Measurements from ENCODE around the gene TOMM20L.

TOMM20L gene

DNA sequence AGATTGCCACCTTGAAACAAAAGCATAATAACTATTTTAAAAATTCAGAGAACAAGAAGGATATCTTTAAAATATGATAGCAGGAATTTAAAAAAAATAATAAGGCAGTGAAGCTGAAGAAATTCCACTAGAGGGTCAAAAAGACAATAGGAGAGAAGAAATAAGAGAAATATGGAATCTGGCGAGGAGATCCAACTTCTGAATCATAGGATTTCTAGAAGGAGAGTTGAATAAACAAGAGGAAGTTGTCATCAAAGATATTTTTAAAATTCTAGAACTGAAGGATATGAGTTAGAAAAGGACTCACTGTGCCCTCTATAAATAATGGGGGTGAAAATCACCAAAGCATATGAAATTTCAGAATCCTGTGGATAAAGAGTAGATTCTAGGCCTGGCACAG, 26.8 kb upstream of the TOMM20L start:
- TF ChIP-seq, protein P1, sequence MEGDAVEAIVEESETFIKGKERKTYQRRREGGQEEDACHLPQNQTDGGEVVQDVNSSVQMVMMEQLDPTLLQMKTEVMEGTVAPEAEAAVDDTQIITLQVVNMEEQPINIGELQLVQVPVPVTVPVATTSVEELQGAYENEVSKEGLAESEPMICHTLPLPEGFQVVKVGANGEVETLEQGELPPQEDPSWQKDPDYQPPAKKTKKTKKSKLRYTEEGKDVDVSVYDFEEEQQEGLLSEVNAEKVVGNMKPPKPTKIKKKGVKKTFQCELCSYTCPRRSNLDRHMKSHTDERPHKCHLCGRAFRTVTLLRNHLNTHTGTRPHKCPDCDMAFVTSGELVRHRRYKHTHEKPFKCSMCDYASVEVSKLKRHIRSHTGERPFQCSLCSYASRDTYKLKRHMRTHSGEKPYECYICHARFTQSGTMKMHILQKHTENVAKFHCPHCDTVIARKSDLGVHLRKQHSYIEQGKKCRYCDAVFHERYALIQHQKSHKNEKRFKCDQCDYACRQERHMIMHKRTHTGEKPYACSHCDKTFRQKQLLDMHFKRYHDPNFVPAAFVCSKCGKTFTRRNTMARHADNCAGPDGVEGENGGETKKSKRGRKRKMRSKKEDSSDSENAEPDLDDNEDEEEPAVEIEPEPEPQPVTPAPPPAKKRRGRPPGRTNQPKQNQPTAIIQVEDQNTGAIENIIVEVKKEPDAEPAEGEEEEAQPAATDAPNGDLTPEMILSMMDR (IDR thresholded peaks at IDR 0.05) = no peak

DNA sequence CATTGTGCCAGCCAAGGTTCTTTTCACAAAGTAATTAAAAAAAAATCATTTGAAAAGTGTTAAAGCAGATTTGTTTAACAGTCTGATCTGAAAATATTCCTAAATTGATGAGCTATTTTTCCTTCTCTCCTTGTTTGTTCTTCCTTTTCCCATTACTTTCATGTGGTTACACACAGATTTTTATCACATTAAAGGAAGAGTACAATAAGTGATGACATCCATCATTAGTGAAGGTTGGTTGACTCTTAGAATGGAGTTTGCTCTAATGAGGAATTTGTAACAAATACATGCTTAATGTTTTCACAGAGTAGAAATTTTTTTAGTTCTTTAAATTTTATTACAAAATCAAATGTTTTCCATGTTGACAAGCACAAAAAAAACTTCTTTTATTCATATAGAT, 18.9 kb upstream of the TOMM20L start:
- TF ChIP-seq, protein P1 (IDR thresholded peaks at IDR 0.05) = no peak

DNA sequence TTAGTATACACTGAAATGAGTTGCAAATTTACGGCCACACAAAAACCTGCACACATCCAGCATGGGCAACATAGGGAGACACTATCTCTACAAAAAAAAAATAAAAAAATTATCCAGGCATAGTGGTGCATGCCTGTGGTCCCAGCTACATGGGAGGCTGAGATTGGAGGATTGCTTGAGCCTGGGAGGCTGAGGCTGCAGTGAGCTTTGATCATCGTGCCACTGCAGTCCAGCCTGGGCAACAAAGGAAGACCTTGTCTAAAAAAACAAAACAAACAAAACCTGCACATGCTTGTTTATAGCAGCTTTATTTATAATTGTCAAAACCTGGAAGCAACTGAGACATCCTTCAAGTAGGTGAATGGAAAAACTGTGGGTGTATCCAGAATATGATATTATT, 4.9 kb upstream of the TOMM20L start:
- TF ChIP-seq, protein P1 (IDR thresholded peaks at IDR 0.05) = no peak

DNA sequence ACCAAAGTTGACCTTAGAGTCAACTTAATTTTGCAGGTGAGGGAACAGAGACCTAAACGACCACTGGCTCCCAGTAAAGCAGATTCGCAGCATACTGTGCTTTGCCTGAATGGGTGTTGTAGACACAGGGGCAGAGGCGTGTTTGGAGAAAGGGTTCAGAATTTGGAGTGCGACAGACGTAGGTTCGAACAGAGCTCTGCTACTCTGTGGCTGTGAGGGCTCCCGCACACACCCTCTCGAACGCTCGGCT, 243 bp upstream of the TOMM20L start:
- TF ChIP-seq, protein P1 (IDR thresholded peaks at IDR 0.05) = no peak

DNA sequence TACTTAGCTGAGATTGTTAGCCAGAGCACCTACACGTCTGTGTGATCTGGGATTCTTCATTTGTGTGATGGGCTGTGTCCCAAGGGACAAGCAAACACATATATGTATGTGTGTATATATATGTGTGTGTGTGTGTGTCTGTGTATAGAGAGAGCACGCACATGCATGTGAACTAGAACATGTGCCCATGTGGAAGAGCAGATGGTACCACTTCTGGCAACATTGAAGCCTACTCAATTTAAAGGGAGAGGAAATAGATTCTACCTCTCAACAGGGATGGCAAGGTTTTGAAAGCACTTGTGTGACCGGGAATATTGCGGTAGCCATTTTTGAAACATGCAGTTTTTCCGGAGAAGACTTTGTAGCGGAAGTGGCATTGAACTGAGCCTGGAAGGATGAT, 1.4 kb downstream of the TOMM20L start:
- TF ChIP-seq, protein P1 (IDR thresholded peaks at IDR 0.05) = no peak

DNA sequence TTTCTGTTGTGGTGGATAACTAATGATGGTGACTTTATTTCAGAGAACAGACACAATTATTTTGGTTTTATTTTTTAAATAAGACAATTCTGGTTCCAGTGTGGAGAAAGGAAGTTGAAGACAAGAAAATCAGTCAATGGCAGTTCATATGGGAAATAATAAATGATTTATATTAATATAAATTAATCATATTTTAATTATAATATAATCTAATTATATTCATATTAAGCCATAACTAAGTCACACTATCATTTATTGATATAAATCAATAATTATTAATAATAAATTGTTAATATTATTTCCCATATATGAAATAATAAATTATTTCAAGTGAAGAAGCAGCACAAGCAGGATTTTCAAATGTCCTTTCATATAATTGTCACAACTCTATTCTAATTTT, 2.8 kb downstream of the TOMM20L start:
- TF ChIP-seq, protein P1 (IDR thresholded peaks at IDR 0.05) = no peak

DNA sequence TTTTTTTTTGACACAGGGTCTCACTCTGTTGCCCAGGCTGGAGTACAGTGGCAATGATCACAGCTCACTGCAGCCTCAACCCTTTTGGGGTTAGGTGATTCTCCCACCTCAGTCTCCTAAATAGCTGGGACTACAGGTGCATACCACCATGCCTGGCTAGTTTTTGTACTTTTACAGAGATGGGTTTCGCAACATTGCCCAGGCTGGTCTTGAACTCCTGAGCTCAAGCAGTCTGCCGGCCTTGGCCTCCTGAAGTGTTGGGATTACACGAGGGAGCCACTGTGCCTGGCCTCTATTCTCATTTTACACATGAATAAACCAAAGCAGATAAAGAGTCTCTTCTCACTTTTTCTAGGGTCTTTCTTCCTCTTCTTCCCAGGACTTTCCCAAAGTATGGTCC, 3.2 kb downstream of the TOMM20L start:
- TF ChIP-seq, protein P1 (IDR thresholded peaks at IDR 0.05) = no peak

DNA sequence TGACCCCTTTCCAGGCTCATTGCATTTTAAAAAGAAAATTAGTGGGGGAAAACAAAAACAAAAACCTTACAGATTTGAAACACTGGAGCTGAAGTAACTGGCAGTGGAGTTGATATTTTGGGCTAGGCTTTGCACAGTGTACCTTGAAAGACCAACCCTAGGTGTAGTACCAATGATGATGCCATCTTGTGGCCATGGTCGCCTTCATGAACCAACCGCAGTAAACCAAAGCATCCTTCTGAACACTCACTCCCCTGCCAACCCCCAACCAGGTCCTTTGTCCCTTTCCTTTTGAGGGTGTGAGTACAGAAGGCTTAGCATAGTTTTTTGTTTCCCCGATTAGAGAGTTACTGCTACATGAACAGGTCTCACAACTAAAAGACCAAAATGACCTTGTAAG, 5.9 kb downstream of the TOMM20L start:
- TF ChIP-seq, protein P1 (IDR thresholded peaks at IDR 0.05) = peak; percentile 19; the same call in 1 of the 2 replicates
